ENCODE measurements around the gene GTPBP8.
A peak's percentile ranks its signal among the peaks of the same experiment; 100 is the strongest.

GTPBP8 gene

DNA sequence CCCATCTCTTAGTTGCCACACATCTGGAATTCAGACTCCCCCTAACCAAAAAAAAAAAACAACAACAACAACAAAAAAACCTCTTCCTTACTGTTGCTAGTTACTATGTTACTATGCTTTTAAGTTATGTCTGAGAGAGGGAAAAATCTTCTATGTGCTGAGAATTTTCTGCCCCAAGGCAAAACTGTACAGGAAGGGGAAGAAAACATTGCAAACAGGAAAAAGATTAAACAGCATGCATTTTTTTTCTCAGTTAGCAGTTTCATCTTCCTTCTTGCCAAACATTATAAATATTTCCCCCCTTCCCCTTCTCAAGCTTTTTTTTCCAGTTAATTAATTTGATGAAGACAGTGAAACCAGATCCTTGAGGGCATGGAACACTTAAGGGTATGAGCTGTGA, 14.8 kb upstream of the GTPBP8 start:
- no peak for DNase-seq (ENCODE audit: low read depth)
- TF ChIP-seq, protein P1, sequence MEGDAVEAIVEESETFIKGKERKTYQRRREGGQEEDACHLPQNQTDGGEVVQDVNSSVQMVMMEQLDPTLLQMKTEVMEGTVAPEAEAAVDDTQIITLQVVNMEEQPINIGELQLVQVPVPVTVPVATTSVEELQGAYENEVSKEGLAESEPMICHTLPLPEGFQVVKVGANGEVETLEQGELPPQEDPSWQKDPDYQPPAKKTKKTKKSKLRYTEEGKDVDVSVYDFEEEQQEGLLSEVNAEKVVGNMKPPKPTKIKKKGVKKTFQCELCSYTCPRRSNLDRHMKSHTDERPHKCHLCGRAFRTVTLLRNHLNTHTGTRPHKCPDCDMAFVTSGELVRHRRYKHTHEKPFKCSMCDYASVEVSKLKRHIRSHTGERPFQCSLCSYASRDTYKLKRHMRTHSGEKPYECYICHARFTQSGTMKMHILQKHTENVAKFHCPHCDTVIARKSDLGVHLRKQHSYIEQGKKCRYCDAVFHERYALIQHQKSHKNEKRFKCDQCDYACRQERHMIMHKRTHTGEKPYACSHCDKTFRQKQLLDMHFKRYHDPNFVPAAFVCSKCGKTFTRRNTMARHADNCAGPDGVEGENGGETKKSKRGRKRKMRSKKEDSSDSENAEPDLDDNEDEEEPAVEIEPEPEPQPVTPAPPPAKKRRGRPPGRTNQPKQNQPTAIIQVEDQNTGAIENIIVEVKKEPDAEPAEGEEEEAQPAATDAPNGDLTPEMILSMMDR (IDR thresholded peaks at IDR 0.05; ENCODE audit: low read length, missing control alignments), result no peak
- no peak overlapping the region for H3K4me3 ChIP-seq (replicated peaks; ENCODE audit: low read depth, low read length)

DNA sequence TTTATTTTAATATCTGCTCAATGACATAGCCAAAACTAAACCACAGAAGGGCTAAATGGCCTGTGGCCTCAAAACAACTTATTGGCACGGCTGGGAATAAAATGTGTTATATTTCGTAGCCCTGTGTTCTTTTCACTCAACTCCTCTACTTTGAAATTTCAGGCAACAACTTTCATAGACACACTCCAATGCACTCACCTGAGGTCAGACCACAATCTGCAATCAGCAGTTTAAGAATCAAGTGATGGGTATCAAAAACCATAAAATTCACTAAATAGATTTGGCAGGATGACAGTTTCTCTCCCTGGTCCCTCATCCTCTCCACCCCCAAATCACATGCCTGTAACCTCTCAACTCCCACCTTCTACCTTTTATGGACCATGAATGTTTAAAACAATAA, 13.8 kb upstream of the GTPBP8 start:
- H3K4me3 ChIP-seq (replicated peaks; ENCODE audit: low read depth, low read length), result no peak overlapping the region
- DNase-seq (ENCODE audit: low read depth), result no peak
- TF ChIP-seq, protein P1 (IDR thresholded peaks at IDR 0.05; ENCODE audit: low read length, missing control alignments), result no peak

DNA sequence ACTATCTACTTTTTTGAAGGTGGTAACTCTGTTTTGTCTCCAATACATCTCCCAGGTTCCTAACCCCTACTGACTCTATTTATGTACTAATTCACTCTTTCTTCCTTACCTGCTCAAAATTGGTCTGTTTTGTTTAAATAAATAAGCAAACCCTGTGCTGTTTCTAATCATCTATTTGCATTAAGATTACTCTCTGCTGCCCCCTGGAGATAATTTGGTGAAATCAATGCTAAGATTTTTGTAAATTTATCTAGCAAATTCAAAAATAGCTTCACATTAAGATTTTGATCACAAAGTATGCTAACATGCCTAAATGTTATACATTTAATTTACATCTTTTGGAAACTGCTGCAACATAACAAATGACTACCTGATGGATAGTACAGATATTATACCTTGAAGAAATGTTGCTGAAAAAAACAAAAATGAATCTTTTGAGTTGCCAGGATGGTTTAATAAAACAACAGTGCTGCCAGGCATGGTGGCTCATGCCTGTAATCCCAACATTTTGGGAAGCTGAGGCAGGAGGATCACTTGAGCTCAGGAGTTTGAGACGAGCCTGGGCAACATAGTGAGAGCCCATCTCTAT, 11.4 kb upstream of the GTPBP8 start:
- TF ChIP-seq, protein P1 (IDR thresholded peaks at IDR 0.05; ENCODE audit: low read length, missing control alignments), result peak; percentile 63
- DNase-seq (ENCODE audit: low read depth), result peak; percentile 56
- H3K4me3 ChIP-seq (replicated peaks; ENCODE audit: low read depth, low read length), result no peak overlapping the region

DNA sequence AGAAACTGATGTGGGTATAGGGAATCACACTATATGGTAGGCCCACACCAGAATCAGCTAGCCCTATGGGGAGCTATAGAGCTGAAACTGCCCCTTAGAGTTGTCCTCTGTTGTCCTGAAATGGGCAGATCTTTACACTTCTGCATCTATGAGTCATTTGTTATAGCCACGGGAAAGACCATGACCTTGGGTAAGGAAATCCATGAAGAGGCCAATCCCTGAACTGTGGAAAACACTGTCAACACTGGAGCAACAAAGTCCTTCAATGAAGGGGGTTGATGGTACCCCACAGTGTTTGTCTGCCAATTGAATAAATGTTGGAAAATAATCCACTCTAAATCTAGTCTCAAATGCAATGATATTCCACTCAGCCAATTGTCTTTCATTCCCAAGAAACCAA, 10.7 kb upstream of the GTPBP8 start:
- no peak for DNase-seq (ENCODE audit: low read depth)
- H3K4me3 ChIP-seq (replicated peaks; ENCODE audit: low read depth, low read length), result no peak overlapping the region
- TF ChIP-seq, protein P1 (IDR thresholded peaks at IDR 0.05; ENCODE audit: low read length, missing control alignments), result no peak

DNA sequence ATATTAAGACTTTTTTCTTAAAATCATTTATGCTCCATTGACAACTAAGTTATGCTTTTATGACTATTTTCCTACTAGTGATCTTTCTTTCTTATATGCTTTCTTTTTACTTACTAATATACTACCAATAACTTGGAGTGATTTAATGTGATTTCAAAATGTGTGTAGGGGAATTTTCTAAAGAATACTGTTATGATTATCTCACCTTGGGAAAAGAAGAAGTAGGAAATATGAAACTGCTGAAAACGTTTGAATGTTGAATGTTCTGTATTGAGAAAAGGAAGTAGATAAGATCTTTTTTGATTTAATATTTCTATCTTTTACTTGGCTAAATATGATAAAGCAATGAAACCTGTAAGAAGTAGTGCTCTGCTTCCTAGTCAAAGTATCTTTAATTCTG, 8.1 kb upstream of the GTPBP8 start:
- H3K4me3 ChIP-seq (replicated peaks; ENCODE audit: low read depth, low read length), result no peak overlapping the region
- TF ChIP-seq, protein P1 (IDR thresholded peaks at IDR 0.05; ENCODE audit: low read length, missing control alignments), result no peak
- DNase-seq (ENCODE audit: low read depth), result no peak

DNA sequence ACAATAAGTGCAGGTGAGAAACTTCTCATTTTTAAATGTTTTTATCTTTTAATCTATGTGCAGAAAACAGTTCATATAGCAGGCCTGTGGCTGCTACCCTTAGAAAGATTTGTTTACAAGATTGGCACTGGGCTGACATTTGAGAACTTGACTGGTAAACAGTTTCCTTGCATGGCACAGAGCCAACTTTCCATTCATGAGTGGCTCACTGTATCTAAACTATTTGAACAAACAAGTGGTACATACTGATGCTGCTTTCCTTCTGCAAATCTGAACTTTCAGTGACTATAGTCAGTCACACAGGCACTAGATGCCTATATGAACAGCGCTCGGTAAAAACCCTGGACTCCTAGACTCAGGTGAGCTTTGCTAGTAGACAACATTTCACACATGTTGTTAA, 6.3 kb upstream of the GTPBP8 start:
- TF ChIP-seq, protein P1 (IDR thresholded peaks at IDR 0.05; ENCODE audit: low read length, missing control alignments), result no peak
- peak; percentile 29 for DNase-seq (ENCODE audit: low read depth)
- no peak overlapping the region for H3K4me3 ChIP-seq (replicated peaks; ENCODE audit: low read depth, low read length)

DNA sequence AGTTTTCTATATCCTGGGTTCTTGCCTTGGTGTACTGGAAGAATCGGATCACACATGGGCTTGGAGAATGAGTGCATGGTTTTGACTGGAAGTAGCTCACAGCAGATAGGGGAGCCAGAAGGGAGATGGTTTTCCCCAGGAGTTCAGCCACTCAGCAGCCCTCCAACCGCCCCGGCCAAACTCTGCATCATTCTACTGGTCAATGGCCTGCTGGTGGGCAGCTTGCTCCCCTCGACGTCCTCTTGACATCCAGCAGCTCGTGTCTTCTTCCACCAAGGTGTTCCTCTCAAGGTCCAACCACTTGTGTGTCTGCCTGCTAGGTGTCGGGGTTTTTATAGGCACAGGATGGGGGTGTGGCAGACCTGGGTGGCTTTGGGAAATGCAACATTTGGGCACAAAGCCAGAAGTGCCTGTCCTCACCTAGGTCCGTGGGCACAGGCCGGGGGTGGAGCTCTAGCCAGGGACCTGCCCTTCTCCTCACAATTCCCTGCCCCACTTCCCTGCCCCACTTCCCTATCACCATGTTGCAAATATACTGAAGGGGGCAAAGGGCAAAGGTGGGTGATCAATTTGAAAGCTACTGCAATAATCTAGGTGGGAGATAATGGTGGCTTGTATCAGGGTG, 3.0 kb upstream of the GTPBP8 start:
- no peak for DNase-seq (ENCODE audit: low read depth)
- H3K4me3 ChIP-seq (replicated peaks; ENCODE audit: low read depth, low read length), result no peak overlapping the region
- TF ChIP-seq, protein P1 (IDR thresholded peaks at IDR 0.05; ENCODE audit: low read length, missing control alignments), result no peak

Measured in fibroblast of pulmonary artery (primary cell).